ENCODE results near the gene ESR2.

- no peak for TF ChIP-seq POLR2A (IDR thresholded peaks at IDR 0.05; ENCODE audit: low read depth, low read length)
- TF ChIP-seq POLR2AphosphoS5 (IDR thresholded peaks at IDR 0.05; ENCODE audit: low read depth, low read length) = no peak
- TF ChIP-seq TAF1 (IDR thresholded peaks at IDR 0.05; ENCODE audit: borderline replicate concordance, low read depth, low read length) = no peak
Measured at GRCh38 chr14:64126548-64126947, 167.6 kb downstream of the ESR2 start.
